ENCODE data around the gene POLR2L.

Gene POLR2L

DNA sequence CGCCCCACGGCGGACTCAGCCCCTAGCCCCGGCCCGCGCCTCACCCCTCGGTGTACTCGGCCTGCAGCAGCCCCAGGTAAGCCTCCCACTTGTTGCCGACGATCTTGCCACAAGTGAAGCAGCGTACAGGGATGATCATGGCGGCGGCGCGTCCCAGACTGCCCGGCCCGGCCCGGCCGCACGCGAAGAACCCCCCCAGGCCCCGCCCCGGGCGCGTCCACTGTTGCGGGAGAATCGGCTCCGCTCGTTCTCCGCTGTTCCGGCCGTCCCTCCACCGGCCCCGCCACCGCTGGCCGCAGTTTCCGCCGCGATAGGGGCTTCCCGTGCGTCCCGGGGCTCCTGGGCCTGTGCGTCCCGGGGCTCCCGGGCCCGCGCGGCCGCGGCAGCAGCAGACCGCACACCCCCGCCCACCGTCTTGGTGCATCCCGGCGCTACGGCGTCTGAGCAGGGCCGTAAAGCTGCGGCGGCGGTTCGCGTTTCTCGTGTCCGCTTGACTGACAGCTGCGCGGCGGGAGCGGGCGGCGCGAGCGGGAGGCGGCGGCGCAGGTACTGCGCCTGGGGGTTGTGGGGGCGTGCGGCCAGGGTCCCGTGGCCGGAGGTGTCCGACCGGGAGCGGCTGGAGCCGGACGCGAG is at the start of gene POLR2L, which contains the start of gene TSPAN4:
POLR2L (minus strand) TSS at position 160 of the 633 bp plus-strand sequence; CDS start at position 139, 21 bp downstream.
TSPAN4 (plus strand) TSS at position 483 of the 633 bp plus-strand sequence. CDS start 7,453 bp downstream, outside the sequence.
- DNase-seq: peak; percentile 70

DNA sequence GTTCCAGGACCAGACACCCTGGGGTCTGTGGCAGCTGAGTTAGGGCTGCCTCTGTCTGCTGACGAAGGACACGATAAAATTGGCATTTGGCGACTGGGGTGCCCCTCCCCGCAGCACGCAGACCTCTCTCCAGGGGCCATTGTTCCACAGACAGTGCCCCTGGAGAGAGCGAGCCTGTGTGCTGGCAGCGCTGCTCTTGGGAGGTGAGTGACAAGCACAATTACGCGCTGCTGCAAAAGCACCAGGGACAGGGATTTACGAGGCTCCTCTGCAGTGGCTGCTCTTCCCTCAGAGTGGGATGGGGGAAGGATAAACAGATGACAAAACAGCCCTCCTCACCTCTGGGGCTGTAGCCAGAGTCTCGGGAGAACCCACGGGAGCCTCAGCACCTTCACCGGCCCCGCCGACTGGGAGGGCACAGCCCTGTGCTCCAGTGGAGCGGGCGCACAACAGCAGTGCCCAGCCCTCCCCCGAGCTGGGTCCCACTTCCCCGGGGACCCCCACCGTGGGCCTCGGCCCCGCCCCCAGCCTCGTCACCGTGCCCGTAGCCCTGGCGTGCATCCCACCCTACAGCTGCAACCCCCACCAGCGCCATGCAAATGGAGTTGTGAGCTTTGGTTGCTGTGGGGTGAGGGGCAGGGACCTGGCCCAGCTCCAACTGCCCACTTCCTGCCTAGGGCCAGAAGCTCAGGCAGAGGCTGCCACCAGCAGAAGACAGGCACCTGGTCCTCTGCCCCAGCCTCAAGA is 48.6 kb upstream of the POLR2L start:
- DNase-seq: no peak

DNA sequence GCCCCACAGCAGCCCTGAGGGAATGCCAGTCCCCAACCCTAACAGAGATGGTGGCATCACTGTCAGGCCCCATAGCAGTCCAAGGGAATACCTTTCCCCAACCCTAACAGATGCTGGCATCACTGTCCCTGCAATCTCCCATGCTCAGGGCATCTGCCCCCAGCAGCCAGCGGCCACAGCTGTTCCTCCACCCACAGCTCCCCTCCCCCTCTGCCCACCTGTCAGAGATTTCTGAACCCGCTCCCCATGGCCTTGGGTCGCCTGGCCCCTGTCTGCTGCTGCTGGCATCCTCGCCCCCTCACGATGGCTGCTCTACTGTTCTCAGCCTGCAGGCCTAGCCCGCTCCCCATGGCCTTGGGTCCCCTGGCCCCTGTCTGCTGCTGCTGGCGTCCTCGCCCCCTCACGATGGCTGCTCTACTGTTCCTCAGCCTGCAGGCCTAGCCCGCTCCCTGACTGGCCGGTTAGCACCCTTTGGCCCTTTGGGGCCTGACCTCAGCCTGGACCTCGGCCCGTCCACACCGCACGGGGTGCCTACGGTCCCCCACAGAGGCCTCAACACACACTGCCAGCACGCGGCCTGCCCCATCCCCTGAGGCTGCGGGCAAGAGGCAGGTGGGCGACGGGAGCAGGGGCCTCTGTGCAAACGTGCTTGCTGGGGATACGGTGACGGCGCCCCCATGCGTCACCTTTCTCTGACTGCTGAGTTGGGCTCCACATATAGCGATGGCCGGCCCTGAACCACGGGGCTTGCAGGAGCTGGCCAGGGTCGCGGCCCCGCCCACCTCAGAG is 47.6 kb upstream of the POLR2L start:
- no peak for DNase-seq

DNA sequence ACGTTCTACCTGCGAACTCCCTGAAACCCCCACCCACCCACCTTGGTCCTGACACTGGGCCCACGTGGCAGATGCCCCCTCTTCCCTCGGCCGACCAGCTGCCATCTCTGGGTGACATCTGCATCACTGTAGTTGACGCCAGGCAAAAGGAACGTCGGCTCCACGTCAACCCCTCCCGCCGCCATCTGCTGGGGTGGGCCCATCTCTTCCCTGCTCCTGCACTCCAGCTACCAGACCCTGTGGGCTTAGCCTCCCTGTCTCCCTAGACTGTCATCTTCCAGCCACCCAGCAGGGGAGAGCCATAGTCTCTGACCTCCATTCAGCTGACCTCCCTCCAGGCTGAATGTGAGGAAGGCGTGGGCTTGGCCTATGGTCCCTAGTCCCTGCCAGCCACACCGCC is 46.9 kb upstream of the POLR2L start:
- no peak for DNase-seq

DNA sequence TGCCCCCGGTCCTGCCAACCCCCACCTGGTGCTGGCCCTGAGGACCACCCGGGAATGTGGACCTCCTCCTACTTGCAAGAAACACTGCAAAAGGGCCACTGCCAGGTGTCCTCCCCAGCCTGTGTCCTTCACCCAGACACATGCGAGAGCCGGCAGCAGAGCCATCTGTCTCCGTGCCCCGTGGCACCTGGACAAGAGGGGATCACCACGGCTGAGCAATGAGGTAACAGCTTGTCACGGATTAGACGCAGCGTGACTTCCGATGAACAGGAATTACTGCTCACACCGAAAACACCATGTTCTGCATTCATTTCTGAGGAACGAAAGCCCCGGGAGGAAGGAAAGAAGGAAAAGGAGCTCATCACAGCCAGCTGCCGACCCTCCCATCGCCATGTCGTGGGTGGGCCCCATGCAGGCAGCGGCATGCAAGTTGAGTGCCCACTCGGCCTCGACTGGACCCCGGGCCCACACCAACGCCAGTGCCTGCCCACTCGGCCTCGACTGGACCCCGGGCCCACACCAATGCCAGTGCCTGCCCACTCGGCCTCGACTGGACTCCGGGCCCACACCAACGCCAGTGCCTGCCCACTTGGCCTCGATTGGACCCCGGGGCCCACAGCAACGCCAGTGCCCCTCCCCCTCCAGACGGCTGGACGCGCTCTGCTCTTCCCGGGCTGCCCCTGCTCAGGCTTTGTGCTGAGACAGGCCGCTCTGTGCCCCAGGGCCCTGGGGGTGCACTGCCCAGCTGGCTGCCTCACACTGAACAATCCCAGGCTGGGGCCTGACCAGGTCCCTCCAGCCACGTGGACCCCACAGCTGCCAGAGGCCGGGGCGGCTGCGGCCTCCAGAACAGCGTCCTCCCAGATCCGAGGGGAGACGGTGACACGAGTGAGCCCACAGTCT is 46.2 kb upstream of the POLR2L start:
- DNase-seq: no peak

DNA sequence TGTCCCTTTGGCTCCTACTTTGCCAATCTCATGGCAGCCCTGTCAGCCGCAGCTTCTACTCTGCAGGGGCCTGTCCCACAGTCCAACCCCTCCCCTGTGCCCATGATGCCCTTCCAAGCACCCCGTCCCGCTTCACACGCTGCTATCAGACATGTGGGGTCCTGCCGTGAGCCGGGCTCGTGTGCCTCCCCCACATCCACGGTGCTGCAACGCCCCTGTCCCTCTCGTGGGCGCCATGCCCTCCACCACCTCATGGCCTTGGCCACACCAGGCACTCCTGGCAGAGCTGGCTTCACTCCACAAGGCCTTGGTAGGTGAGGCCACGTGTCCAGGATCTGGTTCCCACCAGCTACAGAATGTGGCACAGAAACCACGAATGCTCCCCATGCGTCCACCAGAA is 45.3 kb upstream of the POLR2L start:
- no peak for DNase-seq

DNA sequence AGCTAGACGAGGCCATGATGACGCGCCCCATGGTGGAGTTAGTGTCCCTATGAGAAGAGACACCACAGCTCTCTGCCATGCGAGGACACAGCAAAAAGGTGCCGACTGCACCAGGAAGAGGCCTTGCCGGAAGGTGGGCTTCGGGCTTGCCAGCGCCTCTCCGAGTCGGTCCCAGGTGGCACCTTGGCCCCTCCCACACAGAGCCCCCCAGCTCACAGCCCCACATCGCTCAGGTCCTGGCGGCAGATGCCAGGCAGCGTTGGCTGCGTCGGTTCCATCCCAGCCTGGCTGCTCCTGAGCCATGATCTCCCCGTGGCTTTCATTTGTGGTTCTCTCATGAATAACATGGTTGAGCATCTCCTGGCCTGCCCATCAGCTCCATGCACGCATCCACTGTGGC is 44.2 kb upstream of the POLR2L start:
- DNase-seq: no peak

DNA sequence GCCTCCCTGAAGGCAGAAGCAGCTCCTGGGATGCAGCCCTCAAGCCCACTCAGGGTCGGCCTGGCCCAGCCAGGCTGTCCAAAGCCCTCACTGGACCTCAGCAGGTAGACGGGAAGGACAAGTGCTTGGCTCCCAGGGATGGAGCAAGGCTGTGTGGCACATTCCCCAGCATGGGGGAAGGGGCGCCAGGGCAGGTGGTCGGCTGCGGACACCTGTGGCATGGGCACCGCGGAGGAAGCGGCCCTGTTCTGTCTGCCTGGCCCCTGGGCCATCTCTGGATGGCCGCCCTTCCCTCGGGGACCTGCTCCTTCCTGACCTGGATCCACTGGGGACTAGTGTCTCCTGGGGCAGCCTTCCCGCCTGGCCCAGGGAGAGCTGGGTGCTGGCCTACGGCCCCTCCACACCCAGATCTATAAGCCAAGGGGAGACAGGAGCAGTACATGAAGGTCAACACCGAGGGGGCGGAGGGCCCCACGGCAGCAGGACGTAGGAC is 42.3 kb upstream of the POLR2L start:
- no peak for DNase-seq

DNA sequence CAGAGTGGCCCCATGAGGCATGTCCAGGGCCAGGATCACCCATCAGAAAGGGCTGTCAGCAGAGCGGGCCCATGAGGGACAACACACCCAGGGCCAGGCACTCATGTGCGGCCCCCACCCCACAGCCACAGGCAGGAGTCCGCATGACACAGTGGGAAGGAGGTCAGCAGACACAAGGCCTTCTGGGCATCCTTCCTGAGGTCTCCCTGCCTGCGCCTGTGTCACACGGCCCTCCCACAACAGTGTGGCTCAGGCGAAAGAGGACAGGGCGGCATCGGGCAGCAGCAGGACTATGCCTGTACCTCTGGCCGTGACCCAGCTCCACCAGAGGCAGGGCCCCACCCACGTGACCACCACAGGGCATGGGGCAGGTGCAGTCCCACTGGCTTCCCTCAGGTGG is 41.2 kb upstream of the POLR2L start:
- DNase-seq: no peak

DNA sequence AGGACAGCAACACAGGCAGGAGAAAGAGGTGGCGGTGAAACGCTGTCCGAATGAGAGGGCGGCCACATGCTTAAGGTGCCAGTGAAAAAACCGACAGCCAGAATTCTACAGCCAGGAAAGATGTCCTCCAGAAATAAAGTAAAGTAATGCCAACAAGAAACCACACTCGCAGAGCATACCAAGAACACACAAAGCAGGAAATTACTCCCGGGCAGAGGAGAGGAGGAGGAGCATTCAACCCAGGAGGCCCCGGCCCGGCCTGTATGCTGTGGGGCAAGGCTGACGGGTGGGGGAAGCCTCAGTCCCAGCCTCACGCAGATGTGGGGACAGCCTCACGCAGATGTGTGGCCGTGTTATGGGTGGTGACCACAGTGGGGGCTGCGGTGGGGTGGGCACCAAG is 40.3 kb upstream of the POLR2L start:
- no peak for DNase-seq

DNA sequence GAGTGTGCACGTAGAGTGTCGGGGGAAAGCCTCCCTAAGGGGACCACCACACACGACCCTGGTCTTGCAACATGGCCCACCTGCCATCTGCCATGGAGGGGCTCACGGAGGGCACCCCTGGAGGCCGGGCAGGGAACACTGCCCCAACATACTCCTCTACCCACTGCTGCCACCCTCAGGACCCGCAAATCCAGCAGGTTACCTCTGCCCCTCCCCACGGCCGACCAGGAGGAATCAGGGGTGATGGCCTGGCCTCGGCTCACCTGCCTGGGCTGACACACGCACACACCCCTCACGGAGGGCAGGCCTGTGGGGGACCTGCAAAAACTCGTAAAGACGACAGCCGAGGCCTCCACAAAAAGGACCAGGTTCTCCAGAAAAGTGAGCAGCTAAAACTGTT is 38.1 kb upstream of the POLR2L start:
- no peak for DNase-seq

DNA sequence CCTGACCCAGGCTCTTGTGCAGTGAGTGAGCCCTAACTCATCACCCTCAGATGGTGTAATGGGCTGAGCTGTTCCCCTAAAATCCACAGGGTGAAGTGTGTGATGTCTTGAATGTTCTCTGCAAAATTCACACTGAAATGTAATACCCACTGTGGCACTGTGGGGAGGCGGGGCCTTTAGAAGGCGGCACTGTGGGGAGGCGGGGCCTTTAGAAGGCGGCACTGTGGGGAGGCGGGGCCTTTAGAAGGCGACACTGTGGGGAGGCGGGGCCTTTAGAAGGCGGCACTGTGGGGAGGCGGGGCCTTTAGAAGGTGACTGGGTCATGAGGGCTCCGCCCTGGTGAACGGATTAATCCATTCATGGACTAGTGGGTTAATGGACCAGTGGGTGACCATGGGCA is 35.2 kb upstream of the POLR2L start:
- DNase-seq: no peak

DNA sequence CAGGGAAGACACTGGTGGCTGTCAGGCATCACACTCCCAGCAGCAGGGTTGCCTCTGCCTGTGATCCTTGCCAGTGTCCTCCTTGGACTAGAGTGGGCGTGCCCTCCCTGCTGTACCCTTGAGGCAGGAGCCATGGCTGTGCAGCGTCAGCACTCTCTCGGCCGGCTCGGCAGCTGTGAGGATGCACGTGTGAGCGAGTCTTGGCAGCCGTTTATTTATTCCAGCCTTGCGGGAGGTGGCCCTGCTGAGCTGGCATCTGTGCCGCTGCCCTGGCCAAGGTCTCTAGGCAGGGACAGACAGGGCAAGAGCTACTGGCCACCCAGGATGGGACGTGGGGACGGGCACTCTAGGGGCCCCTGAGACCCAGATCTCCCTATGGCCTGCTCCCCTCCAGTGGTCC is 34.2 kb upstream of the POLR2L start:
- no peak for DNase-seq

DNA sequence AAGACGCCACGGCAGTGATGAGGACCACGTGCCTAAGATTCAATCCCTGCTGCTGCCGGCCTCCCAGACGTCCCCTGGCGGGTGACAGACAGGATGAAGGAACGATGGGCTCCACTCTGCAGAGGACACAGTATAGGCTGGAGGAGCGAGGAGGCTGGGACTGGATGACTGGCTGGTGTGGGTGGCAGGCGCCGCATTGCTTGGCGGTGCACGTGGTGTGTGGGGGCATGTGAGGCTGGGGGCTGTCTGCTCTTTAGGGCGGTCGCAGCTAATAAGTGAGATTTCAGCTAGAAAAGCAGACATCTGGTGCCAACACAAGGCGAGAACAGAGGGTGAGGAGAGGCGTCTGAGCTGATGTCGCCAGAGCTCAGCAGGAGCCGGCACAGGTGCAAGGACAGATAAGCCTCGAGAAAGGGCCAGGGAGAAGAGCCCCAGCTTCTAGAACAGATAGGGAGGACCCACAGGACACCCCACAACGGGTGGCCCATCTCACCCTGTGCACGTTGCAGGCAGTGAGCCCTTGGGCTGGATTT is 33.5 kb upstream of the POLR2L start:
- DNase-seq: no peak

DNA sequence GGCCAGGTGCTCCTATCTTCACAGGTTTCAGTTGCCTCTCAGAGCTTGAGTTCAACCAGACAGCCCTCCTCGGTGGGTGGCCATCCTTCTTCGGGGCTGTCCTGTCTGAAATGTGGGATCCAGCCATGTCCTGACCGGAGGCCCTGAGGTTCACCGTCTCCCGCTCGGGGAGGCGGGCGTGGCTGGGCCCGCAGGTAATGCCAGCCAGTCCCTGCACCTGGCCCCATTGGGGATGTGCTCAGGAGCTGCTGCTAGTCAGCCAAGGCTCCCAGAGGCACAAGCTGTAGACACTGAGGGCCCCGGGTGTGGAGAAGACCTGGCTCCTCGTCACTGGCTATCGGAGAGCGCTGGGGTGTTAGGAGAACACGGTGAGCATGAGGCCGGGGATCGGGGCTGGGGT is 32.9 kb upstream of the POLR2L start:
- no peak for DNase-seq

DNA sequence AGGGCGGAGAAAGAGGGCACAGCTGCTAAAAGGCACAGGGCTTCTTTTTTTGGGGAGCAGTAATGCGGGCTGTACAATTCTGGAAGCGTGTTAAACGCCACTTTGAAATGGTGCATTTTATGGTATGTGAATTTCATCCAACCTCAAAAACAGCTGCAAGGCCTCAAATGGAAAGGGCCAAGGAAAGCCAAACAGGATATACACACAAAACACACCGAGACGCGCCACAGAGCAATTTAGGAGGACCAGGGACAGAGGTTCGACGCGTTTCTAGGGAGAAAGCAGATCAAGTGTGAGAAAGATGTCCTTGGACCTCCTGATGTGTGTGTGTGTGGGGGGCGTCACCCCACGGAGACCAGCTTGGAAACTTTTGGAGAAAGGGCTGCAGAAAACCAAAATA is 31.4 kb upstream of the POLR2L start:
- no peak for DNase-seq

DNA sequence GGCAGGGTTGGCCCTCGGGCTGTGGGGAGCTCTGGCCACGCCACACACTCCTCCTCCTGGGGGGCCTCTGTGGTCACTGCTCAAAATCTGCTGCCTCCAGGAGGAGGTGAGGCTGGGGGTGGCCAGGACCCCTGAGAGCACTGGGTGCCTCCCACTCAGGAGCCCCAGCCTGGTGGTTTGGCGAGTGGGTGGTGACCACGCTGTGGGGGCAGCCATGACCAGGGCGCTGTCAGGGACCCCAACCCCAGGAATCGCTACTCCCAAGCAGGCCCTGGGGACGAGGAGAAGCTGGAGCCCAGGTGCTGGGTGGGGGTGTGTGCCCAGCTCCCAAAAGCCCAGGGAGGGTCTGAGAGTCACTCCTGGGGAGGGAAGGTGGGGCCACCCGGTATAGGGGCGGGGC is 30.5 kb upstream of the POLR2L start:
- DNase-seq: no peak

DNA sequence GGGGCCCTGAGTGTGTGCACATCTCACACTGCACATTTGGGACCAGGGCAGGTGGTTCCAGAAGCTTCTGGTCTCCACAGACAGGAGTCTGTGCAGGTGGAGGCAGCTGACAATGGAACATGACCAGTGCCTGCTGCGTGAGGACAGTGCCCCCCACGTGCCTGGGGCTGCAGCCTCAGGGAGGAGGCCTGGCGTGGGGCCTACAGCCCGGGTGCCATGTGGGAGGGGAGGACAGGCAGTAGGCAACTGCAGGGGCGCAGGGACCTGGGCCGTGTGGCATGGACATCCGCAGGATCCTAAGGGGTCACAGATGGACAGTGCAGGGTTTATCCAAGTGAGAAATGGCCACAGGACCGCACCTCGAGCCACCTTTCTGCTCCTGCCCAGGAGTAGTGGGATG is 29.1 kb upstream of the POLR2L start:
- DNase-seq: no peak

DNA sequence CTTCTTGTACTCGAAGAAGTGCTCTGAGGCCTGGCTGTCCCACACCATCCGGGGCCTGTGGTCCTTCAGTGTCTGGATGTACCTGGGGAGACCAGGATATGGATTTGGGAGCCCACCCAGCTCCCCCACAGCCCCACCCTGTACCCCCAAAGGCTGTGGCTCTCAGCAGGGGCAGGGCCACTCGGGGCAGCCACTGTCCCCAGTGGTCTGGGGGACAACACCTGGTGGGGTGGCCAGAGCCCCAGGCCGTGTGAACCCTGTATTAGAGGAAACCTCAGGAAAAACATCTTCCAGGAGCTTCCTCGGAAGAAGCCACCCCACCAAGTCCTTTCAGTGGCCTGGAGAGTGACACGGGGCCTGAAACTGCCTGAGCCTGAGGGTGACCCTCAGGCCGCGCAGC is 28.1 kb upstream of the POLR2L start:
- no peak for DNase-seq

DNA sequence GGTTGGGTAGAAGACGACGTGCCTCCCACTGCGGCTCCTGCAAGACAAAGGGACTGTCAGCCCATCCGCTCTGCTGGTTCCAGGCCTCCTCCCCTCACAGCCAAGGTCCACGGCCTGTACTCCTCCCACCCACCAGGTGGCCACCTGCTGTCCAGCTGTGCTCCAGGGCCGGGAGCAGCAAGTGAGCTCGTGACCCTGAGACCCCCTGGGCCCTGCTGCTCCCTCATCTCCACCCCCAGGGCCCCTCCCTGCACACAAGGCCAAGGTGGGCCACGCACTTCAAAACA is 27.7 kb upstream of the POLR2L start:
- no peak for DNase-seq

DNA sequence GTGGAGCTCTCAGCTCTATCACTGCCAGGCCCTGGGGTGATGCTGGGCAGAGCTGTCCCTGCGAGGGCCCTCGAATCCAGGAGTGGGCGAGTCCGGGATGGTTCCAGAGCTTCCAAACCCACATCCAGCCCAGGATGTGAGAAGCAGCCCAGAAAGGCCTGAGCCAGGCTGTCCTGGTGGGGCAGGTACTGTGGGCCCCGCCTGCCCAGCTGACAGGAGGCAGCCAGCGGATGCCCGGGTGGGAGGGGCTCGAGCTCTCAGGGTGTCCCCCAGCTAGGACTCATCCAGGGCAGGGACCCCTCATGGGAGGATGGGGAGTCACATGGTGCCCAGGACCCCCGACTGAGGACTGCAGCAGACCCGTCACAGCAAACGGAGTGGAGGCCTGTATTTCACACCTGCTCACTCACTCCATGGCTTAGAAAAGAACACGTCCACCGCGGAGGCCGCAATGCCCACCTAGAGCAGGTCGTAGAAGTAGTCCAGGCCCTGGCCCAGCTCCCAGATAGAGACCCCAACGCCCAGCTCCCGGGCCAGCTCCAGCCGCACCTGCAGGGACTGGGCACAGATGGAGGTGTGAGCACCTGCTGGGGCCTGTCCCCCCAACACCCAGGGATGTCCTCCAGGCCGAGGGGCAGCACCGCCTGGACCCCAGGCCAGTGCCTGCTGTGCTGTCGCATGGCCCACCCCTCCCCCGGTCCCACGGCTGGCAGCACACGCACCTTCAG is 27.2 kb upstream of the POLR2L start:
- DNase-seq: no peak

DNA sequence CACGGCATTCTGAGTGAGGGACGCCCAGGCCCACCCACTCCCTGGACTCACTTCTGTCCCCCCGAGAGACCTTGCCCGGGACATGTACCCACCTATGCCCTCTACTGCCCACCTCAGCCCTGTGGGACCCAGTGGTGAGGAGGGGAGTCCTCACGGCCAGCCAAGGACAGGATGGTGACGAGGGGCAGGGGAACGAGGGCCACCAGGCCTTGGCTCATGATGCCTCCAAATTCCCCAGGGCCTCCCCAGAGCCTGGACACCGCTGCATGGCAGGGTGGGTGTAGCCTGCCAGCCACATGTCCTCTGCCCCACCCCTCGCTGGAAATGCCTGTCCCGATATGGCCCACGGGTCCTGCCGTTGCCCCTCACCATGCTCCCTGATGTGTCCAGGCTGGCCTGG is 26.5 kb upstream of the POLR2L start:
- no peak for DNase-seq

Measured in NK-92 treated with Interleukin-12 subunit alpha and Interleukin-12 subunit beta, amount 100 ng/mL, for 24 hours (cell line).